Neural progenitor cell (in vitro differentiated cells): ENCODE results near the gene ALG6.

Source experiments
- CTCF ChIP-seq: fragments of 200-600 bp; sonication (generic); IDR thresholded peaks from 2 replicates; pipeline ENCODE4 v1.5.1; 2017; ENCODE audit warnings: antibody characterized with exemption, mild to moderate bottlenecking
- EZH2 ChIP-seq: fragments of 200-600 bp; sonication (generic); IDR thresholded peaks from 2 replicates; pipeline ENCODE4 v1.6.1; 2017; ENCODE audit warnings: antibody characterized with exemption, mild to moderate bottlenecking, moderate library complexity

GRCh38 chr1:63362073-63362472 lies 5.4 kb upstream of the ALG6 start:
- TF ChIP-seq CTCF (no peak), EZH2 (no peak)
